ENCODE measurements around the gene TBL1XR1.
"Not testable (repeated sequence)": the region's sequence is repeated elsewhere in the genome, so short reads cannot be mapped to it uniquely, and the experiment has no call there.

Gene TBL1XR1

DNA sequence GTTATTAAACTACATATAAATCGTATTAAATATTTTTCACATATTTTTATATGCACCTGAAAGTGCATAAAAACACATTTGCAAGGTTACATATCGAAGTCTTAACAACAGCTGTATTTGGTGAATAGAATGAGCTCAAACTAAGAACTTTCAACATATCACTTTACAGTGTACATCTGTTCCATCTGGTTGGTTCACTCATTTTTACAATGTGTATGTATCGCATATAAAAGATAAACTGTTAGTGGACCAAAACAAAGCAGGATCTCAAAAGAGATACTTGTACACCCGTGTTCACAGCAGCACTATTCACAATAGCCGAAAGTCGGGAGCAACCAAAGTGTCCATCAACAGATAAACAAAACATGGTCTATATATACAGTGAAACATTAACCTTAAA is 55.8 kb downstream of the TBL1XR1 start:
- no peak for DNase-seq (ENCODE audit: low spot score)

DNA sequence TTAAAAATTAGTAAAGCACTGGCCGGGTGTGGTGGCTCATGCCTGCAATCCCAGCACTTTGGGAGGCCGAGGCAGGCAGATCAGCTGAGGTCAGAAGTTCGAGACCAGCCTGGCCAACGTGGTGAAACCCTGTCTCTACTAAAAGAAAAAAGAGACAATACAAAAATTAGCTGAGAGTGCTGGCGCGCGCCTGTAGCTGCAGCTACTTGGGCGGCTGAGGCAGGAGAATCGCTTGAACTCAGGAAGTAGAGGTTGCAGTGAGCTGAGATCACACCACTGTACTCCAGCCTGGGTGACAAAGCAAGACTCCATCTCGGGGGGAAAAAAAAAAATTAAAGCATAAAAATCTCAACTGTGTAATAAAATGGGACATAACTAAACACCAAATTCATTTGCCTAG is 58.1 kb downstream of the TBL1XR1 start:
- not testable (repeated sequence) for DNase-seq (ENCODE audit: low spot score)

DNA sequence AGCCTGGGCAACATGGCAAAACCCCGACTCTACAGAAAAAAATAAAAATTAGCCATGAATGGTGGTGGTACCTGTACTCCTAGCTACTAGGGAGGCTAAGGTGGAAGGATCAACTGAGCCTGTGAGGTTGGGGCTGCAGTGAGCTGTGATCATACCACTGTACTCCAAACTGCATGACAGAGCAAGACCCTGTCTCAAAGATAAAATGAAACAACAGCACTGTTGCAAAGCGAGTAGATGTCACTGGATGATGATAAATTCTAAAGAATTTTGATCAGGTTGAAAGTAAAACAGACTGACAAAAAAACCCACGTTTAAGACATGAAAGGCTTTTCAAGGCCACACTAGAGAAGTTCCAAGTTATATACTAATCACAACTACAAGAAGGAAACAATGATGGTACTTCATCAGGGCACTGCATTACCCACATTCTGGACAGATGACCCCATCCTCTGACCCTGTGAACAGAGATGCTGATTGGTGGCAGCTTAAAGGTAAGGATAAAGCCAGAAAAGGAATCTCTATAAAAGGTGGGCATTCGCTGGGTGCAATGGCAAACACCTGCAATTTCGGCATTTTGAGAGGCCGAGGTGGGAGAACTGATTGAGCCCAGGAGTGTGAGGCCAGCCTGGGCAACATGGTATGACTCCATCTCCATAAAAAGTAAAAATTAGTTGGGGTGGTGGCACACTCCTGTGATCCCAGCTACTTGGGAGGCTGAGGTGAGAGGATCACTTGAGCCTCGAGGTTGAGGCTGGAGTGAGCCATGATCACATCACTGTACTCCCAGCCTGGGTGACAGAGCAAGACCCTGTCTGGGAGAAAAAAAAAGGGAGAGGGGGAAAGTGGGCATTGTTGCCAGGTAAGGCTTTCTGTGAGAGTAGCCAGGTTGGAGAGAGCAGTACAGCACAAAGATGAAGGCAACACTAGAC is 59.2 kb downstream of the TBL1XR1 start:
- no peak for DNase-seq (ENCODE audit: low spot score)

DNA sequence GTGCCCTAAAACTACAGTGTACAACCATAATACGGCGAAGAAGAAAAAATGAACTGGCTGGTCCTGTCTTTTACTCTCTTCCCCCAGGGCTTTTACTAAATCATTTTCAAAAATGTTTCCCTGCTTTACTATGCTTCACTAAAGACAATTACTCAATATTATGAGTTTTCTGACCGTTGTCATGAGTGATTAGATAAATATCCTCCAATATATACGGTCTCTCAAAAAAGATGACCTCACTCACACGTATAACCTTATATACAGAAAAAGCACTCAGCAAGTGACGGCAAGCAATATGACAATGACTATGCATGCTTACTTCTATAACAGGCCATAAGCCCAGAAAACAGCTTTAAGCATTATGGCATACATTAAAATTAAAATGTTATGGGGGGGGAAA is 60.5 kb downstream of the TBL1XR1 start:
- DNase-seq (ENCODE audit: low spot score) = no peak

DNA sequence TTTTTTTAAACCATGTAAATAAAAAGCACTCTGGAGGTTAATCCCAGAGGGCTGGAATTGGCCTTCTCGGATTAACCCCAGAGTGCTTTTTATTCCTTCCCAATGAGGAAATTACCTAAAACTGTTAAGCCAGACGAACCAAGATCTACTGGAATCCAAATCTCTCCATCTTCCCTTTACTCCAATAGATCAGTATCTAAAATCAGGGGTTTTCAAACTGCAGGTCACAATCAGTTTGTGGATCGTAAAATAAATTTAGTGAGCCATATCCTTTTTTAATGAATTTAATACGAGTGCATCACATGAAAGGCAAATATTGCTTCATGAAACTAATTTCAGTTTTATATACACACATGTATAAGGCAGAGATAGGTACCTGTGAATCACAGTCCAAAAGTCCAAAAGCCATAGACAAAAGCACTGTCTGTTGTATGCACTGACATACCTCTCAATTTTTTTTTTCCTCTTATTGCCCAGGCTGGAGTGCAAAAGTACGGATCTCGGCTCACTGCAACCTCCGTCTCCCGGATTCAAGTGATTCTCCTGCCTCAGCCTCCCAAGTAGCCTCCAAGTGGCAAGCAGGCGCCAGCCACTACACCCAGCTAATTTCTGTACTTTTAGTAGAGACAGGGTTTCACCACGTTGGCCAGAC is 61.3 kb downstream of the TBL1XR1 start:
- no peak for DNase-seq (ENCODE audit: low spot score)

DNA sequence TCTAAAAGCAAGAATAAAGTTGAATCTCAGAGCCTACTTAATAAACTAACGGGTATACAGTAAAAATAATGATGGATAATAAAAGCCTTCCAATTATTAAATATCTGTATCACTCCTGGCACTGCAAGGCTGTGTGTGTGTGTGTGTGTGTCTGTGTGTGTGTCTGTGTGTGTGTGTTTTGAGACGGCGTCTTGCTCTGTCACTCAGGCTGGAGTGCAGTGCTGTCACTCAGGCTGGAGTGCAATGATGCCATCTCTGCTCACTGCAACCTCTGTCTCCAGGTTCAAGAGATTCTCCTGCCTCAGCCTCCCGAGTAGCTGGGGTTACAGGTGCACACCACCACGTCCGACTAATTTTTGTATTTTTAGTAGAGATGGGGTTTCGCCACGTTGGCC is 62.5 kb downstream of the TBL1XR1 start:
- no peak for DNase-seq (ENCODE audit: low spot score)

DNA sequence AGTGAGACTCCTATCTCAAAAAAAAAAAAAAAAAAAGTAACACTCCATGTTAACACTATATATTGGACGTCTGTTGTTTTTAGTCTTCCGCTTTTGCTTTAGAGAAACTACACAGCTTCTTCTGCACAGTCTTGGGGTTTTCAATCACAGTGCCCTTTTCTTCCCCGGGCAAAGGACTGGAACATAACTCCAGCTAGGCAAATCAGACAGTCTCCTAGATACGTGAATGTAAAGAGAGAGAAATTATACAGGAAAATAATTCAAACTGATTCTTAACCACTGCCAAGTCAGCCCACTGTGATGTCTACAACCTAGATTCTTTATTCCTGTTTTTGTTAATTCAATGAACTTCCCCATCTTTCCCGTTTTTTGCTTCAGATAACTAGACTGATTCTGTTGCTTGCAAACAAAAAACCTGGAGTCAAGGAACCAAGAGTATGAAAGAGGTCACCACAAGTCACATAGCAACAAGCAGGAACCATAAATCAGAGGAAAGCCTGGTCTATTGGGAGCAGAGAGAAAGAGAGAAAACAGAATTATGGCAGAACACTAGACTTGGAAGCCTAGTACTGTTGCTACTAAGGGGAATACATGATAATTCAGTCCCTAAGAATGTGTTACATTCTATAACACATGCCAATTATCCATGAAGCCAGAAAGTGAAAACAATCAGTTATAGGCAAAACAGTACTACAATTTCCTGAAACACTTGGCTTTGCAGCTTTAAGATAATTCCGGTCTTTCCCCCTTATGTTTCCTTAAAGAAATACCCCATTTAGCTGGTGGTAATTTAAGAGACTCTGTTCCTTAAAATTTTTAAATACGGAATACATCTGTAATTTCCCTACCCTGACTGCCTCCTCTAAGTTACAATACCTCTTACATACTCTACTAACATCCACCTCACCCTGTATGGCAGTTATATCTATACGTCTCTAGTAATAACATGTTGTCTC is 63.1 kb downstream of the TBL1XR1 start:
- DNase-seq (ENCODE audit: low spot score) = no peak

DNA sequence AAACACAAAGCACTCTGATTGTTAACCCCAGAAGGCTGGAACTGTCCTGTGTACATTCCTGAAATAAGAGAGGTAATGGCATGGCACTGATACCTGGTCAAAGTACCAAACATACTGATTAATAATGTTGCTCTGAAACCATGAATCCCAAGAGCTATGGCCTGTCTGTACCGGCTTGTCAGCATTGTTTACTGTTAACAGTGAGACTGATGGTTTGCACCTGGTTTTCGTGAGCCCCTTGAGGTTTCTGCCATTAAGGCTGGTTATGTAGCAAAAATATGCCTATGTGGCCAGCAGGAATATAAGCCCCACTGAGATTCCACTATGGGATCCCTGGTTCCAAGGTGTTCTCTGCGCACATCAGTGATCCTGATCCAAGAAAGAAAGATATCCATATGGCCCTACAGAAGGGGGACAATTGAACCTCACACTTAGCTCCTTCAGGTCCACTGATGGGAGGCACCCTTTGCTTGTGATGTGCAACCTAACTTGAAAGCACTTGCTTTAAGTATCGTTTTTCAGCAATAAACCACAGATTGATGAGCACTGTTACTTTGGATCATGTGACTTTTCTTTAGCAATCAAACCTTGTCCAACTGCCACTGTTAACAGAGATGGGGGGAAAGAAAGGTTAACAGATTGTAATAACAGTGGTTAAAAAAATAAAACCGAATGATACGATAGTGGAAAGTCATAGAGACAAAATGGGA is 65.2 kb downstream of the TBL1XR1 start:
- no peak for DNase-seq (ENCODE audit: low spot score)

DNA sequence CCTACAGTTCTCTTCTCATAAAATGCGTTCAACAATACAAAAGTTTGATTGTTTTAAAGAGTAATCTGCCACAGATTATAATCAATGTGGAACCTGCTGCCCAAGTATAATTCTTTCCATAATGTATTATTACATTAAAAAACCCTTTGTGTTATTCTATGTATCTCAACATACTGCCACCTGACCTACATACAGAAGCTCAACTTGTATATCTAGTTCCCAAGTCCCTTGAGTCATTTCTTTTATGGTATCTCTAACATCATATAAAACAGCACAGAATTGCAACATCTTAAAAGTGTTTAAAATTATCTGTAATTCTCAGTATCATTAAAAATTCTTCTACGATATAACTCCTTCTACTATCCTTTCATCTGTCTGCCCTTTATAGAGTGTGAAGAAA is 70.3 kb downstream of the TBL1XR1 start:
- DNase-seq (ENCODE audit: low spot score) = no peak

DNA sequence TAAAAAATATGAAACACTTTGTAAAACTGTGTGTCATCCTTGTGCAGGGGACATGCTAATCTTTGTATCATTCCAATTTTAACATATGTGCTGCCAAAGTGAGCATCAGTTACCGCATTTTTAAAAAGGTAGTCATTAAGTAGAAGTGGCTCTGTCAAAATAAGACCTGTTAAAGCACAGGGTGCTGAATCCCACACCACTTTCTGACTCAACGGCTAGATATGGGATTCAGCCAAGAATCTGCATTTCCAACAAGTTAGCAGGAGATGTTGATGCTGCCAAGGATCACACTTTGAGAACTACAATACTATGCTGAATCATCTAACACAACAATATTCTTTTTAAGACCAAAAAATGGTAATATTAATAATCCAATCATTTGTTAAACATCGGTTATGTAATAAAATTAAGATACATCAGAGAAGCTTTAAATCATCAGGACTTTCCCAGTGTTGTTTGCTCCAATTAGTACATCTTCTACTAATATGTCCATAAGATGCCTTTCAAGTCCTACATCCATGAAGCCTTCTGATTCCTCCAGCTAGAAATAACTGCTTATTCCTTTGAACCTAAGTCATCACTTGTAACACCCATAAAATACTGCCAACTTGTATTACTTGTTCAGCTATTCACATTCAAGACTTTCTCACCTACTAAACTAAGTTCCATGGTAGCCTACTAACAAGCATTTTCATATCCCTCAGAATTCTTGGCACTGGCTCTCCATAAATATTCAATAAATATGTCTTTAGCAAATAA is 71.1 kb downstream of the TBL1XR1 start:
- DNase-seq (ENCODE audit: low spot score) = no peak

DNA sequence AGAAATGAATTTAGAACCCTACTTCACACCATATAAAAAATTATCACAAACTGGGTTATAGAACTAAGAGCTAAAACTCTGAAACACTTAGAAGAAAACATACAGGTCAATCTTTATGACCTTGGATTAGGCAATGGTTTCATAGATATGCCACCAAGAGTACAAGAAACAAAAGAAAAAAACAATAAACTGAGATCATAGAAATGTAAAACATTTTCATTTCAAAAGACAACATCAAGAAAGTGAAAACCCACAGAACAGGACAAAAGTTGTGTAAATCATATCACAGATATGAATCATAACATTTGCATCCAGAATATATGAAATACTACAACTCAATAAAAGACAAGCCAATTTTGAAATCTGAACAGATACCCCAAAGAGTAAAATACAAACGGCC is 72.4 kb downstream of the TBL1XR1 start:
- no peak for DNase-seq (ENCODE audit: low spot score)

DNA sequence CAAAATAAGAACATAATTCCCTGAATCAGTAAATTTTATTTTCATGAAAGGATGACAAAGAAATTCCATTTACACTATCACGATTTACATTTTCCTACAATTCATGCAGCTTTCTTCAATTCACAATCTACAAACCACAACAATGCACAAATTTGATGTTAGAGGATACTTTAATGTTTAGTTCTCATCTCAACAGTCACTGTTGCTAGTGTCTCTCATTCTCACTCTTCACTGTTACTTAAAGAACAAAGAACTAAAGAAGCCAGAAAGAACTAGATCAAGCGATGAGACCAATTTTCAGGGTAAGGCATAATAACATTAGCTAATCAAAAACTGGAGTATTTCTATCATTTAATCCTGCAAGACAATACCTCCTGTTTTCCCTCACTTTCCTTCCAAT is 73.5 kb downstream of the TBL1XR1 start:
- no peak for DNase-seq (ENCODE audit: low spot score)

DNA sequence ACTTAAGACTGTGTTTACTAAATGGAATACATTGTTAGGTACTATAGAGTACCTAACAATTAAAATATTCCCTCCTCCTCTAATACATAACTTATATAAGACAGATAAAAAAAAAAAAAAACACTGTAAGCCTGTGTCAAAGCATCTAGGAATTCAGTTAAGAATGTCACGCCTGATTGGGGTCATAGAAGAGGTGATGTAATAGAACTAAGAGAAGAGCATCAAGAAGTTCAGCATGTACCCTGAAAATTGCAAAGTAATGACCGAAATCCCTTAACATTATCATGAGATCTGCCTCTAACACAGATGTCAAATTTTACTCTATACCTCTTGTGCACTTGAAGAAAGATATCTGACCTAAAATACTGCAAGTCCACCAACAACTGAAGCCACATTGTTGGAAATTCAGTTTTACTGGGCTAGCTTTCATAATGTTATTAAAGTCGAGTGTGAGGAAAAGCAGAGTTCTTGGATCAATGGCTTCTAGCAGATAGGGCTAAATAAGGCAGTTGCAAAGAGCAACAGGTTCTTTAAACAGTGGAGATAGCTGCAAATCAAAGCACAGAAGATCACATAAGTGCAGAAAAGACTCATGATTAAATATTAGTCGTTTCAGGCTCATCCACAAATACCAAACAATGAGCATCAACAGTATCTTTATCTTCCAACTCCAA is 75.0 kb downstream of the TBL1XR1 start:
- DNase-seq (ENCODE audit: low spot score) = no peak

DNA sequence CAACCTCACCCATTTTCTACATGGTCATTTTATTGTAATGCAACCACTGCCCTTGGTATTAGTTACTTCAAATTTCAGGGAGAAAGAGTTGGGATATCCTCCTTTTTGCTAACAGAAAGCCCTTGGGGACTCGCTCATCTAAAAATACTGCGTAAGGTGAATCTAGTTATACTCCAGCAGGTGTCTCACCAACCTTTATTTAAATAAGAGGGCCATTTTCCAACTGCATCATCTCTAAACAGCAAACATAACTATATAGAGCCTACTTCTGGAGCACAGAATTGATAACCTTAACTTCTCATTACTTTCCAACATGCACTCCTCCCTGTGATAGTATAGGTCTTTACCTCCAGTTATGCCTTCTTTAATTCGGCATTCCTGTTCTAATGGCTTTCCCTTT is 77.5 kb downstream of the TBL1XR1 start:
- DNase-seq (ENCODE audit: low spot score) = no peak

DNA sequence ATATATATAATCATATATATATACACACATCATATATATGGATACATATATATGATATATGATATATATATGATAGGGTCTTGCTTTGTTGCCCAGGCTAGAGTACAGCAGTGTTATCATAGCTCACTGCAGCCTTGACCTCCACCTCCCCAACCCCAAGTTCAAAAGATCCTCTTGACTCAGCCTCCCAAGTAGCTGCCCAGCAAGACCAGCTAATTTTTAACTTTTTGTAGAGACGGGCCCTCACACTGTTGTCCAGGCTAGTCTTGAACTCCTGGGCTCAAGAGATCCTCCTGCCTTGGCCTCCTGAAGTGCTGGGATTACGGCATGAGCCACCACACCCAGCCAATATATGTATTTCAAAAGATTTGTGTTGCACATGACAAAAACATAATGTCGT is 83.0 kb downstream of the TBL1XR1 start:
- no peak for DNase-seq (ENCODE audit: low spot score)

DNA sequence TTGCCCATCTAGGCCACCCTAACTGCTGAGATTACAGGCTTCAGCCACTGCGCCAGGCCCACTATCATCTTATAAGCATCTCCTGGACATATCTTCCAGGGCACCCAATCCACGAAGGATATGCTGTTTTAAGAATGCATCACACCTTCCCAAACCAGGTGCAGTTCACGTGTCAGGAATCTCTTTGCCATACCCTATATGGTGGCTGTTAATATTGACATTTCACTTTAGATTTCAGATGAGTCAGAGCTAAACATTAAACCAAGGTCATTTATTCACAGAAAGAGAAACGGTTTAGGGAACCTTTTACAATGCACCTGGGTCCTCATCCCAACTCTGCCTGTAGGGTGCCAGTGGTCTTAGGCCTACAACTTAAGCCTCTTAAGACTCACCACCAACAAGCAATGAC is 85.7 kb downstream of the TBL1XR1 start:
- DNase-seq (ENCODE audit: low spot score) = no peak

DNA sequence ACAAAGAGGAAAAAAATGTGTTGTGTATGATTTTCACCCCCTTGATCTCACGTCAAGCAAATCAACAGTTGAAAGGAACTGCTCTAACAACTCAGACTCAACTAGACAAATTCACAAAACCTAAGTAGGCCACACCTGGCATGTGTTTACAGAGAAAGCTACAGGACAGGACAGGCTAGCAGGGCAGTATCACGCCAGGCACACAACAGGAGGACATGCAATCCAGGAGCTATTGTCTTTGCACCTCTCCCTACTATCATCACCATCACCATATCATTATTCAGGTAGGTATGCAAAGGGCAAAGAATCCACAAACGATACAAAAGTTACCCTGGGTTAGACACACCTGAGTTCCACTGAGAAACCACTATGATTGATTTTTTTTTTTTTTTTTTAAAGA is 86.4 kb downstream of the TBL1XR1 start:
- DNase-seq (ENCODE audit: low spot score) = no peak

DNA sequence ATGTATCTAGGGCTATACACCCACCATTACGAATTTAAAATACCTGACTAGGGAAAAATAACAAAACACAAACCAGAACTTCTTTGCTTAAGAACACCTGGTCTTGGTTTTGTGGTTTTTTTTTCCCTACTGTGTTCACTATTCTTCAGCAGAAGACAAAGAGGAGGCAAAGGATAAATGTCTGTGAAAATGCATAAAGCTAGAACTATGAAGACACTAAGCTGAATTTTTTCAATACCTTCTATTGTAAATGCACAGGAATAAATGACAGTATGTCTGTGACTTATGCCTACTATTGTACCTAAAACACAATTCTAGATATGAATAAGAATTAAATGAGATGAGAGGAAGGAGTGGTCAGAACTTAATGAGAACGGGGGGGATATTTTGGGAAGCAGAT is 86.9 kb downstream of the TBL1XR1 start:
- no peak for DNase-seq (ENCODE audit: low spot score)

DNA sequence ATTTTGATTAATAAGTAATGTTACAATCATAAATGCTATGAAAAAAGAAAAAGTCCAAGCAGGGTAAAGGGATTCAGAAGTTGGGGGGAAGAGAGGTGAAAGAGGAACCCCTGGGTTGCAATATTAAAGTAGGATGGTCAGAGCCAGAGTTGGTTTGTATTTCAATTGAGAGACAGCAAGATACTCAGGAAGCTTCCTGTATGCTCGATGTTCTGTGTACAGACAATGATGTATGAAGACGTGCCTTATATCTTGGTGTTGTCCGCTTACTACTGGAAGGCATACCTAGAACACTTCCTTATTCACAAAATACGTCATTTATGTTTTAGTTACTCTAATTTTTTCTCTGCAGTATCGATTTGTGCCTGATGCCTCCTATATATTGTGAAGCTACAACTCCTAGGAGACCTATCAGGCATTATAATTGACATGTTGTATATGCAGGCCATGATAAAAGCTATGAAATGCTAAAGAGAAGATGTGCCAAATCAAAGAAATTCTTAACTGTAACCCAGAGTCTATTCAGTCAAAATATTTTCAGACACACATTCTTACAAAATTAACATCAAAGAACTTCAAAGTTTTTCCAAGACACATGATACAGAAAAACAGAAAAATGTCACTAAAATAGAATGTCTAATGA is 87.5 kb downstream of the TBL1XR1 start:
- no peak for DNase-seq (ENCODE audit: low spot score)

DNA sequence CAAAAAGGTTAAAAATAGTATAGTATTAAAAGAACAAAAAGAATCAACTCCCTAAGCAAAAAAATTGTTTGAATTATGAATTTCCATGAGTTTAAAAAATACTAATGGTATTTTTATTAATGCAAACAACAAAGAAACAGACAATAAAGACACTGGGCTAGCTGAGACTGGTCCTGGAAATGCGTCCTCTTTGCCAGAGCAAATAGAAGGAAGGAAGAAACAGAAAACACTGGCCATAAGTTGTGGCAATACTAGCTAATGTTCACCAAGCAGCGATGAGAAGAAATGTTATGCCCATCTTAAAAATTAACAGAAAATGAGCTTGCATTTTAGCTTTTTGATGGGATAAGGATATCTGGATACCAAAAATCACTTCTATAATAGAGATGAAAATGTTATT is 88.6 kb downstream of the TBL1XR1 start:
- DNase-seq (ENCODE audit: low spot score) = no peak
